Mesenteric fat pad (tissue), 1 donor: ENCODE data around the gene CCRL2. TPM values are rescaled to one million over a fixed set of nuclear protein-coding genes. Genes with fewer than 3 reads are reported as not detected.
"Not testable (repeated sequence)": the region's sequence is repeated elsewhere in the genome, so short reads cannot be mapped to it uniquely, and the experiment has no call there.

Experiments
- DNase-seq: peaks from one replicate; pipeline ENCODE4 v3.0.0-alpha.2; 2020; ENCODE audit warnings: low spot score
- total RNA-seq: library from RNA; stranded (reverse); fragmentation: NEBNext Ultra II Directional; extraction: Animal tissue kit (Norgen Biotek cat#: 25700); gene quantifications from one replicate; pipeline ENCODE4 v1.2.1, GENCODE V29; 2021
- donor health status: DM: yes; HTN: yes; CAD: no.

The CCRL2 gene
- total RNA-seq, 1 donor from 2014 or later = 8.8 TPM

DNA sequence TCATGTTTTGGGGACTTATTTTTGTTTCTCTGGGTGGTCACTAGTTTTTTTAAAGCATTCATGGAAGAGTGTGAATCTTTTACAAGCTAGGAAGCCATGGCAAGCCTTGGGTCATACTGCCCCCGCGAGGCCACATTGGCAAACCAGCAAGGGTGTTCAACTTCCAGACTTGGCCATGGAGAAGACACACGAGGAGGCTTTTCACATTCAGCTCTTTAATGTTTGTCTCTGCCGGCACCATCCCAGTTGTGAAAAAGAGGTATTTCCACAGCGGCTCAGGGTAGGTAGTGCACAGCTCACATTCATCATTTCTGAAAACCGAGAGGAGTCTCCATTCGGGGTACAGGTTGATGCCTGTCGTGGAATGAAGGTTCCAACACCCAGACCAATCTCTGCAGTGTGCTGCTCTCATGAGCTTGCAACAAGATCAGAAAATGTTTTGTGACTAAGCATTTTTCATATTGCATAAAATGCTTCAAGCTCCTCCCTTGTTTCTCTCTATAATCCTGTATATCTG lies 28.6 kb upstream of the CCRL2 start:
- no peak for DNase-seq

DNA sequence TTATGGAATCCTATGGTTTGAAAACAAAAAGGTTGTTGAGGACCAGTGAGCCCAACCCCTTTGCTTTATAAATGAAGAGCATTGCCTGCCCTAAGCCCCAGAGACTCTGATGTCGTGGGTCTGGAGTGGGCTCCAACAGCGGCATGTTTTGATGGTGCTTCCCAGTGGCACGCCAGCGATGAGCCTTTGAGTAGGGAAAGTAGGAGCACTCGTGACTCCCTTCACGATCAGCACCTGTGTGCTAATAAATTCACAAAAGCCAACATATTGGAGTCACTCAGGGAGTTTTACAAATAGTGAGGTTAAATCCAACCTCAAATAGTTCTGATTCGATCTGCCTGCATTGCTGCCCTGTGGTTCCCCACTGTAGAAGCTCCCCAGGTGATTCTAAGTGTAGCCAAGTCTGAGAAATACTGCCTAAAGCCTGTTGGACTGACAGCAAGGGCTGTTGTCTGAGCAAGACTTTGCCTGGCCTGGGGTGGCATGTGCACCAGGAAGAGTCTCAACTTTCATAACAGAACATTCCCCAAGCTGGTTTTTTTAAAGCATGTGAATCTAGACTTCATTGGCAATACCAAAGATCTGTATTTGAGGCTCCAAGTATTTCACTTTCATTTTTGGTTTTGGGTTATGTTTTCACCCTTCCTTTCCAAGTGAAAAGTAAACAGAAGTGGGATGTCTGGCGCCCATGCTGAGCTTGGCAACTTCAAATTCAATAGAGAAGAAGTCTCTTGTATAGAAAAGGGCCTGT lies 26.4 kb upstream of the CCRL2 start:
- no peak for DNase-seq

DNA sequence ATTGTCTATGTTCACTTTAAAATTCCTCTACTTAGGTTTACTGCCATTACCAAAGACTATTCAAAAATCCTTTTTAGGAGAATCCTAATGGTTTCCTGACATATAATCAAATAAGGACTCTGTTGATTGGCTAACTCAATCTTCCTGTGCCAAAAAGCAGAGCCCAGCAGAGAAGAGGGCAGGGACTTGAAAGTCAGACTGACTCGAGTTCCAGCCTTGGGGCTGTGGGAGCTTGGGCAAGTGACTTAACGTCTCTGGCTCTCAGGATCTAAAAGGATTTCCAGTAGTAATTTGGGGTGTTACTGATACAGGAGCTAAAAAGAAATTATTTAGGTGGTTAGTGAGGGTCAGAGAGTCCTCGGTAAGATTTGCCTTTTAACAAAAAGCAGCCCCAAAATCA lies 25.4 kb upstream of the CCRL2 start:
- DNase-seq = no peak

DNA sequence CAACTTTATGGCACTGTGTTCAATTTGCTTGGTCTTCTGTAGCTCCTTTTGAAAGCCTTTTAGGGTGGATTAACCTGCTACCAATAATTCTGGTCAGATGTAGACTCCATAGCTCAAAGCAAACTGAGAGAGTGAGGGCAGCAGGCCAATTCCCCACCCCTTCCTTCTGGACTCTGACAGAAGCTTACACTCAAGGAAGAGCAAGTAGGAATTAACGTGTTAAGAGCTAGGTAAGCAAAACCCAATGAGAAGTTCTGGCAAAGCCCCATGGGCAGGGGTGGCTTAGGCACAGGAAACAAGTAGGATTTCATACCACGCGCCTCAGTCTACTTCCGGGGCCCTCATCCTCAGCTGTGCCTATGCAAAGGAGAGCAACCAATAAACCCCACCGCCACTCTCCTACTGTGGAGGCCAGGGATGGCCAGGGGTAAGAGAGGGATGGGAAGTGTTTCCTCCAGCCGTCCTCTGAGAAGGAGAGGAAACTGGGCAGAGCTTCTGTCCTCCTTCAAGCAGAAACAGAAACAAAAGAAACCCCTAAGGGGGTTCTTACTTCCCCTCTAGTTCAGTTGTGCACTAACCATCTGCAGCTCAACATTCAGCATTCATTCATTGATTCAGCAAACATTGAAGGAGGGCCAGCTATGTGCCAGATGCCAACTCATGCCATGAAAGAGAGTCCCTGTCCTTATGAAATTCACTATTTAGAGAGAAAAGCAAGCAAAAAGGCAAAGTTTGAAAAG lies 23.7 kb upstream of the CCRL2 start:
- DNase-seq = no peak

DNA sequence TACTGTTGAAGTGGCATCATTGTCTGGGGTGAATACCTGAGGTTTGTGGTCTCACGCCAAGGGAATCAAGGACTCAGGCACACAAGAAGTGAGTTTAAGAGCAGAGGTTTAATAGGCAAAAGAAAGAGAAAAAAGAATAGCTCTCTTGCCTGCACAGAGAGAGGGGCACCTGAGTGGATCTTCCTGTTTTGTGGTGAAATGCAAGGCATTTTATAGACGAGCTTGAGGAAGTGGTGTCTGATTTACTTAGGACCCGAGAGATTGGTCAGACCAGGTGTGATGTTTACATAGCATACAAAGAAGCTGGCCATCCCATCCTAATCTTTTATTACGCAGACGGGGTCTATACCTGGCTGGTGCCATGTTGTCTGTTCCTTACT lies 23.1 kb upstream of the CCRL2 start:
- DNase-seq = no peak

DNA sequence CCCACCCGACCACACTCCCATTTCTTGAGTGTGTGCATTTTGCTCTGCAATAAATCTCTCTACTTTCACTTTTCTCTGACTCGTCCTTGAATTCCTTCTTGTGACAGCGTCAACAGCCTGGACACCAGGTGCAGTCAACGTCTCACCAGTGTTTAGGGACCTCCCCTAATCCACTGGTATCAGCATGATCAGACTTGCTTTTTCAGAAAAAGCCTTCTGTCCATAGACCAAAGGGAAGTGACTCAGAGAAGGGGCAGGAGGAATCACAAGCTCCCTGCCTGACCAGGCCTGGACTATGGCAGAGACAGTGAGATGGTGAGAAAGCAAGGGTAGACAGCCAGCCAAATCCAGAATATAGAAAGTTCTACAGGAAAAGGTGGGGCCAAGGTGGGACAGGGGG lies 20.9 kb upstream of the CCRL2 start:
- DNase-seq = no peak

DNA sequence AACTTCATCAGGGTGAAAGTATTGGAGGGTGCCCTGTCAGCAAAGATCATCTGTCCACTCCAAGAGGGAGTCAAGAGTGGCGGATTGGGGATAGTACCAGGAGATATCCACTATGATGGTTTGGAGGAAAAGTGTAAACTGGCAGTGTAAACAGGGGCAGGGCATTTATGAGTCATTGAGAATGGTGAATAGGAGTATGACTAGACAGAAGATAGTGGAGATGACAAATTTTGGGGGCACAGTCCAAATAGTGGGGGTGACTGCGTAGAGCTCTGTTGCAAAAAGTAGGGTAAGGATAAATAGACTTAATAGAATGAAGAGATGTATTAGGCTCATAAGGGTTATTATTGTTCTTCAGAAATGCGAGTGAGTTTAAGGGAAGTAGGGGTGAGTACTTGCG lies 18.2 kb upstream of the CCRL2 start:
- not testable (repeated sequence) for DNase-seq

DNA sequence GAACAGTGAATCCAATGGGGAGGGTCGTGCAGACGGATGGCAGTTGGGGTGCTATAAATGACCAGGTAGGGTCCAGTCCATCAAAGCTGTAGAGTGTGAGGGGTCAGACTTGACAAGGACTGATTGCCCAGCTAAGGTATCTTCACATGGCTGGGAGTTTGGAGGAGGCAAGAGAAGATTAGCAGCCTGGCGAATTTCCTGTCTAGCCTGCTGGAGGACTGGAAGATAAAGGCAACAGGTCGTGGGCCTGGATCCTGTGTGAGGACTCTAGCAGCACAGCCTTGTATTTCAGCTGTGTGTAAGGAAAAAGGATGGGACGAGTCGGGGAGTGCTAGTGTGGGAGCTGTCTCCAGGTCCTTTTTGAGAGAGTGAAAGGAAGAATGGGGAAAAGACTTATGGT lies 17.8 kb upstream of the CCRL2 start:
- no peak for DNase-seq

DNA sequence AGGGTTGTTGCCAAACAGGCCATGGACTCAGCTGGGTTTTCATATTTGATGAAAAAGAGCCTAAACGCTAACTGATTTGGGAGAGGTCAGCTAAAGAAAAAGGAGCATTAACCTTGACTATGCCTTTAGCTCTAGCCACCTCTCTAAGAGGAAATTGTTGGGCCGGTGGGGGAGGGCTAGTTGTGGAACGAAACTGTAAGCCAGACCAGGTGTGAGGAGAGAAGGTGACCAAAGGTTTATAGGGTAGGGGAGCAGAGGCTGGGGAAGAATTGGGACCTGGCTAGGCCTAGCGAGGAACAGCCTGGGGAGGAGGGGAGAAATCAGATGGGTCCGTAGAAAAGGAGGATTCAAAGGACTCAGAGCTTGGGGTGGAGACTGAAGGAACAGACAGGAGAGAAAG lies 15.5 kb upstream of the CCRL2 start:
- DNase-seq = not testable (repeated sequence)

DNA sequence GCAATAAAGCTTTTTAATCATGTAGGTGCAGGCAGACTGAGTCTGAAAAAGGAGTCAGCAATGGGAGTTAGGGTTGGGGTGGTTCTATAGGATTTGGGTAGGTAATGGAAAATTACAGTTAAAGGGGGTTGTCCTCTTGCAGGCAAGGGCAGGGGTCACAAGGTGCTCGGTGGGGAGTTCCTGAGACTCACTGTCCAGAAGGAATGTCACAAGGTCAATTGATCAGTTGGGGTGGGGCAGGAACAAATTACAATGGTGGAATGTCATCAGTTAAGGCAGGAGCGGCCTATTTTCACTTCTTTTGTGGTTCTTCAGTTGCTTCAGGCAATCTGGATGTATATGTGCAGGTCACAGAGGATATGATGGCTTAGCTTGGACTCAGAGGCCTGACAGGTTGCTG lies 14.0 kb upstream of the CCRL2 start:
- no peak for DNase-seq

DNA sequence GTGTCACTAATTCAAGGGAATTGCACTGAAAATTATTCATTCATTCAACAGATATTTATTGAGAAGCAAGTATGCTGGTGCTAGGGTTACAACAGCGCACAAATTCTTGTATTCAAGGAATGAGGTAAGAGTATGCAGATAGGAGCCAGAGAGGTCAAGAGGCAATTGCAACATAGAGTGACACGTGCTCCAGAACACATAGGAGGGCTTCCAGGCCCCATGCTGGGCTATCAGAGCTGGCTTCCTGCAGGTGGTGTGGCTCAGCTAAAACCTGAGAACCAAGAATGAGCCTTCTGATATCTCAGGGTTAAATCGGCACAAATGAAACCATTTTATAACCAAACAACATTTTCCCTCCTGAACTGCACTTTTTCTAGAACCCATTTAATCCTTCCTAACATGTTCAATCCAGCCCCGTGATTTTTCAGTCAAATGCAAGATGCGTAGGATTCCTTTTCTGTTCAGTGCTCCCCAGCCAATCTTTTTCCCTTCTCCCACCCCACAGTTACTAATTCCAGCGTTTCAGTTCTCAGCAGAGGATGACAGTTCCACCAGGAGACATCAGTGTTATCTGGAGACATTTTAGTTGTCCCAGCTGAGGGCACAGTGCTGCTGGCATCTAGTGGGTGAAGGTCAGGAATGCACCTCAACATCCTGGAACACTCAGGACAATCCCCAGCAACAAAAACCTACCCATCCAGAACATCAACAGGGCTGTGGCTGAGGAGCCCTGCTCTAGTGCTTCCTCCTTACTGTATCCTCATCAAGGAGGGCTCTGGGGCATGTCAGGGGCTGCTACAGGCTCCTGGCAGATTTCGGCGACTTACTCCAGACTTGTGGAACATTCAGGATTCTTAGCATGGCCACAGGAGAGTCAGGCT lies 13.3 kb upstream of the CCRL2 start:
- DNase-seq = no peak

DNA sequence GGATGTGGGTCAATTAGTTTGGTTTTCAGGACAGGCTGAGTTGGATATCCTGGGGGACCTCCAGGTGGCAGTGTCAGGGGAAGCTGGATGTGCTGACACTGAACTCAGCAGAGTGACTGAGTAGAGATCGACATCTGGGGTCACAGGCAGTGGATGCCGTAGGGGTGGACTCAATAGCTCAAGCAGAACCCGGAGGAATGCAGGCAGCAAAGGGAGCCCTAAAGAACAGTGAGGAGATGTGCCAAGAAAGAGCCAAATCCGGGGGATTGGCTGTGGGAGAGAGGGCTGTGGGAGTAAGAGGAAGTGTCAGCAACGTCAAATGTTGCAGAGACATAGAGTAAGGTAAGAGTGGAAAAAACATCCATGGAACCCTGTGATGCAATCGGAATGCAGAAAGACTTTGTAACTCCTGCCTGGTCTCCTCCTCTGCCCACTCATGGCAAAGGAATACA lies 11.8 kb upstream of the CCRL2 start:
- DNase-seq = no peak

DNA sequence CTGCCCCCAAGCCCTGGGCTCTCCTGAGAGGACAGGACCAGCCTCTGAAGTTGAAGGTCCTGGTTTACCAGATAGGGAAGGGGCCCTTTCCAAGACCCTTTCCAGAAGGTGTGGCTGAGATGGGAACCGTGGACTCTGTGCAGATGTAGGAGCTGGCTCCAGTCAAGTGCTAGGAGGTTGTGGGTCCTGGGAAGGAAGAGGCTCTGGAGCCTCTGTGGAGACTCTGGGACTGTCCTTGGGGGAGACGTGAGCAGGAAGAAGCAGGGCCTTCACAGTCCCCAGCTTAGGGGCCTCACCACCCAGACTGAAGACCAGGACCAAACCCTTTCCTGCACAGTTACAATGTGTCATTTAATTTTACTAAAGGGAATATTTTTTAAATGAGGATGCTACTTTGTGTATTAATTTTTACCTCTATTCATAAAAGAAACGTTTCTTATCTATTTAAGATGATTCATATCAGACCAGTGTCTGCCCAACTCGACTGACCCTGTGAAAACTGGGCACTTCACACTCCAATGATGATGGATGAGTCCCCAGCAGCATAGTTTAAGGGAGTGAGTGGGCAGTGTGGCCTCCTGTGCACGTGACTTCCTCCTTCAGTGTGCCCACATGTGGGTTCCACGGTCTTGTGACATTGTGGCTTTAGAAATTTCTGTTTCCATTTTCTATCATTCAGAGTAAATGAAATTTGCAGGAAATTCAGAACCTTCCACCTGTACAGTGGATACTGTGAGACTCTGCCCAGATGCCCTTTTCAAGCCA lies 11.1 kb upstream of the CCRL2 start:
- no peak for DNase-seq

DNA sequence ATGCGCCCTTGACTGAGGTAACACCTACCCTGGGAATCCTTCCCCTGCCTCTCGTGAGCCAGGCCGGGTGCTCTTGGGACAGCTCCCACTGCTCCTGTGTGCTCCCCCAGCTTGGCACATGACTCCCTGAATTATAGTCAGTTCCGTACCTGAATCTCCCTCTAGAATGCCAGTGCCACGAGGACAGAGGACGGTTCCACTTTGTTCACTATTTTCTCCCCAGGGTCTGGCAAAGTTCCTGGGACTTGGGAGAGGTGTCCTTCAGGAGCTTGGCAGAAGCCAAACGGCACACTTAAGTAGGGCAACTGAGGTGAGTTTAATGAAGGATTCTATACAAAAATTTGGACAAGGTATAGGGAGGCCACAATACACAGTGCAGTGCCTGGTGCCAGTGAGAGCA lies 9.9 kb upstream of the CCRL2 start:
- no peak for DNase-seq

DNA sequence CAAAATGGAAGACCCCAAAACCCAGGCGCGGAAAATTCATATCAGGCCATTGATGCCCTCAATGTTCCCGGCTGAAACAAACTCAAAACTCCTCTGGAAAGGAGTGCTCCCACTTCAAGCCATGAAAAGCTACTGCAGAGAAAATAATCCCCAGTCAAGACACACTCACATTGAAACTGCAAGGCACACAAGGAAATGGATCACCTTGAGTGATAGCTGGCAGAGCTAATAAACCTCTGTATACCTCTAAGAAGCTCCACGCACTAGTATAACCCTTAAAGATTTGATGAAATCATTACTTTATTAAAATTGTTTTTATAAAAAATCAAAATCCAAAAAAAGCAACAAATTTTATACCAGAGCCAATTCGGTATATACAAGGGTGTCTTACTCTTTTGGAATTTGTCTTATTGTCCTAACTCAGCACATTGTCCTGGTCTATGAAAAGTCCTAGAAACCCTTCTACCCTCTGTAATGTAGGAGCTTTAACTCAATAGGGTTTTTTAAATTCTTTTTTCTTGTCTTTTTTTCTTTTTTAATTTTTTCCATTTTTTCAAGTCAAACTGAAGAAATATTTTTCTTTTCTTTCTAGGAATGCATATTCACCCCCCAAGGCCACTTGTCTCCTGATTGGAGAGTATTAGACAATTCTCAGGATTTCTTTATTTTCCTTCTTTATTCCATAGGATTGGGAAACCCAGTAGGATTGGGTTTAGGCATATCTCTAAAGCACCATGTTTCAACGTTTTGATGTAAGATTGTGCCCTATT lies 8.7 kb upstream of the CCRL2 start:
- no peak for DNase-seq

DNA sequence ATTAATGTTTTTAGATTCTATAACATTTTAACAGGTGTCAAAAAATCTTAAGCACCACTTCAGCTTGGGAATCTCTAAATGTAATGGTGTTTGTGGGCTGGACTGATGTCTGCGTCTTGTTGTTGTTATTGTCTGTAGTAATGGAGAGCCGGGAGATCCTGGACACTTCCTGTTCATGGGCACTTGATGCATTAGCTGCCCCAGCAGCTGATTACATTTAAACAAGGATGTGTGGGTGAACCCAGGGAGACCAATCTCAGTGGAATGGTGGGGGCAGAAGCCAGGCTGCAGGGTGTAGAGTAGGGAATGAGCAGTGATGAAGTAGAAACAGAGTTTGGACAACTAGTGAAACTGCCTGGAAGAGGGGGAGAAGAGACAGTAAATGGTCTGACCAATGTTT lies 8.0 kb upstream of the CCRL2 start:
- DNase-seq = no peak

DNA sequence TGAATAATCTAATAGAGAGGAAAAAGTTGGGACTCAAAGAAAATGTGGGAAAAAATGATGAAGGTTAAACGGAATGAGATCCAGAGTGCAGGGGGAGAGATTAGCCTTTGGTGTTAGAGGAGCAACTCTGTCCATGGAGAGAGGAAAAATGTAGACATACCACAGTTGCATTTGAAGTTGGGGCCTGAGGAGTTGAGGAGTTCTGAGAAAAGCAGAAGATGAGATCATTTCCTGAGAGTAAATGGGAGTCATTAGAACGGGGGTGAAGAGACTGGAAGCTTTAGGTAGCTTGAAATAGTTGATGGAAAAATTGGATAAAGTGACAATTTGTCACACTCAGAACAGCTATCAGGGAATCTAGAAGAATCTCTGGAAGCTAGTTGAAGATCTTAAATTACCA lies 7.5 kb upstream of the CCRL2 start:
- DNase-seq = no peak

DNA sequence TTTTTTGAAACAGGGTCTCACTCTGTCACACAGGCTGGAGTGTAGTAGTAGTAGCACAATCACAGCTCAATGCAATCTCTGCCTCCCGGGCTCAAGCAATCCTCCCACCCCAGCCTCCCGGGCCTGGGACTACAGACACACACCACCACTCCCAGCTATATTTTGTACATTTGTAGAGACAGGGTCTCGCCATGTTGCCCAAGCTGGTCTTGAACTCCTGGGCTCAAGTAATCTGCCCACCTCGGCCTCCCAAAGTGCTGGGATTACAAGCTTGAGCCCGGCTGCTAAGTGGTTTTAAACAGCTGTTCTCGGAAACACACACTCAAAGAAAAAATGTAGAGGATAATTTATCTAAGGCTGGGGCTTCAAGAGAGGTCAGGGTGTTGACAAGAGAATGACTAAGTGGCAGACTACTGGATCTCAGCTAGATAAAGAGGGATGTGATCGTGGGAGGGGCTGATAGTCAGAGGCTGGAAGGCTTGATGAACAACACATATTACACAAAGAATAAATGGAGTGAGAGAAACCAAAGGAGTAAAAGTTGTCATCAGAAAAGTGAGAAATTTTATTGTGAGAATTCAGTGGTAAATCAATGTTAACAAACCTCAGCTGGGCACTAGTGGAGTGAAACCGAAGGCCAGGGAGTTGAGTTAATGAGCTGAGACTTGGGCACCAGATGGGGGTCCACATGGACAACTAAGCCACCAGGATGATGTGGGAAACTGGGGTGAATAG lies 6.9 kb upstream of the CCRL2 start:
- no peak for DNase-seq

DNA sequence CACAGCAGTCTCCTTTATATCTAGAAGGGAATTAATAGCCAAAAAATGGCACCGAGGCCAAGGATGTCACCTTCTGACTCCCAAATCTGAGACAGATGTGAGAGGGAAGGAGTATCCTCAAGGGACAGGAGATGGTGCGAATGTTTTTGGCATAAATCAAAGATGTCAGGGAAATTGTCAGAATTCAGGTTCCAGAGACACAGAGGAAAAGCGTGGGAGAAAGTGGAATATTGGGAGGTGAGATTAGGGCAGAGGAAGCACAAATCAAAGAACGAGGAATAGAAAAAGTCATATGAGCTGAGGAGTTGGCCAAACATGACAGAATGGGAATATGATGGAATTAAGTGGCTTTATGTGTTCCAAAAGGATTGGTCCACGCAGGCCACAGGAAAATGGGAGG lies 6.2 kb upstream of the CCRL2 start:
- no peak for DNase-seq

DNA sequence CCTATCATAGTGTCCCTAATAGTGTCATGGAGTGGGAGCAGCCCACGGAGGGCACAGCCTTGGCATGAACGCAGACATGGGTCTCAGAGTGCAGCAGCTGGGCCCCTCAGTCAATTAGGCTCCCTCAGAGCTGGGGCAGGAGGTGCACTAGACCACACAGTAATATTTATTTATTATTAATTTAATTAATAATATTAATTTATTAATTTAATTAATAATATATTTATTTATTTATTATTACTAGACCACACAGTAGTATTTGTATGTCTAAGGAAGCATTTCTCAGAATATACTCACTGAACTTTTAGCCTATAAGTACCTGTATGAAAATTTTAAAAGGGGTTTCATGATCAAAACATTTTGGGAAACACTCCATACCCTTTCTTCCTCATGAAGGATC lies 5.5 kb upstream of the CCRL2 start:
- no peak for DNase-seq
